Stimulated activated CD4-positive, alpha-beta T cell treated with anti-CD3 and anti-CD28 coated beads, Interleukin-1b, Interleukin-23, amount 100 ng/mL, for 1 hour (primary cell): ENCODE data around the gene OSCP1.
"Not testable (repeated sequence)": the region's sequence is repeated elsewhere in the genome, so short reads cannot be mapped to it uniquely, and the experiment has no call there.

ENCODE experiments used
- DNase-seq, 2 donors: peaks; one replicate each; pipeline ENCODE4 v3.0.0-alpha.2; 2020; ENCODE audit warnings: low read depth in 2 of 2

Gene OSCP1

DNA sequence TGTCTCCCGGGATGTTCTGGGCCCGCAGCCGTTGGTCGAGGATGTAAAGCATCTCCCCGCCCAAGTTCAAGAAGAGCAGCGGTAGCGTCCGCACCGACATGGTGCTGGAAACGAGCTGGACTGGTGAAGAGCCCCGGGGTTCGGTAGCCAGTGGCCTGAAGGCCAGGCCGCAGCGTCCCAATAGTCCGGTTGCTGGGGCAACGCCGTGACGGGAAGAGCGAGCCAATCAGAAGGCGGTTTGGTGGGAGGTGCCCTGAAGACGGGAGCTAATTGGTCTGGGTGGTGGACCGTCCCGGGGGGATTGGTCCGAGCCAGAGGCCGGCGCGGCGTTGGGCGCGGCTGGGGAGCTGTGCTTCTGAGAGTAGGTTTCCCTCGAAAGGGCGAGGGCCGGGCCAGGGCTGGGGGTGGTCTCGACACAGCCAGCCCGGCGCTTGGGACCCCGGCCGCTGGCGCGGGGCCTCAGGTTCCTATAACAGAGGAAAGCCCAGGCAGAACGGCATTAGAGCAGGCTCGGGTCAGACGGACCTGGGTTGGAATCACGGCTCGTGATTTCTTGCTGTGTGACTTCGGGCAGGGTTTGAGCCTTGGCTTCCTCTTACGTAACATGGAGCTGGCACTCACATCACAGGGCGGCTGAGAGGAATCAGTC lies at the start of gene OSCP1:
OSCP1 (minus strand) TSS at position 182 of the 649 bp plus-strand sequence; CDS start at position 100, 82 bp downstream.
- peak; percentile 62 to 74 for DNase-seq

GRCh38 chr1:36497207-36497606 lies 47.0 kb upstream of the OSCP1 start:
- no peak for DNase-seq

DNA sequence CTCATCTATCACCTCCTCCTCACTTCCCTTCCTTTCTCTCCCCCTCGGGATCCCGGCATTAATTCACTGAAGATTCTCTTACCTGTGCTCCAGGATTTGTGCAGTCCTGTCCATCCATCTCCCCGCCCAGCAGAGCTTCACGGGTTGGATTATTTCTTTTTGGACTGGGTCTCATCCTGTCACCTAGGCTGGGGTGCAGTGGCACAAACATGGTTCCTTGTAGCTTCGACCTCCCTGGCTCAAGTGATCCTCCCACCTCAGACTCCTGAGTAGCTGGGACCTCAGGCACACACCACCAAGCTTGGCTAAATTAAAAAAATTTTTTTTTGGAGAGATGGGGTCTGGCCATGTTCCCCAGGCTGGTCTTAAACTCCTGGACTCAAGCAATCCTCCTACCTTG lies 44.7 kb upstream of the OSCP1 start:
- DNase-seq = no peak

GRCh38 chr1:36493524-36493923 lies 43.3 kb upstream of the OSCP1 start:
- DNase-seq = no peak

DNA sequence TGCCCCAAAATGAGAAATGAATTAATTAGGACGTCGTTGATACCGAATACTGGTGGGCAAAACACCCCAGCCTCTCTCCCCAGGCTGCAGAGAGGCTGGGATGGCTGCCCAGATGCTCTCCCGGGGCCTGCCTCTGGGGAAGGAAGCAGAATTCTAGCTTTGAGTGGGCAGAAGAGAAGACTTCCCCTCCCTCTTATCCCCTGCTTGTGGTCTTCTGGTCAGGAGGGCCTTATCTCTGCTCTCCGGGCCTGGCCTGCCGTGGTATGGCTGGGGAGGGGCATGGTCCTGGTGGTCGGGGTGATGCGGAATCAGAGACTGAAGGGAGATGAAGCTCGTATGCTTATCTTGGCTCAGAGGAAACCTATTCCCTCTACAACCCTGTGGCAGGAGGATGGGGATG lies 42.2 kb upstream of the OSCP1 start:
- no peak for DNase-seq

GRCh38 chr1:36489258-36490051 lies 39.2 kb upstream of the OSCP1 start:
- DNase-seq = not testable (repeated sequence)

GRCh38 chr1:36487906-36488305 lies 37.7 kb upstream of the OSCP1 start:
- DNase-seq = no peak

DNA sequence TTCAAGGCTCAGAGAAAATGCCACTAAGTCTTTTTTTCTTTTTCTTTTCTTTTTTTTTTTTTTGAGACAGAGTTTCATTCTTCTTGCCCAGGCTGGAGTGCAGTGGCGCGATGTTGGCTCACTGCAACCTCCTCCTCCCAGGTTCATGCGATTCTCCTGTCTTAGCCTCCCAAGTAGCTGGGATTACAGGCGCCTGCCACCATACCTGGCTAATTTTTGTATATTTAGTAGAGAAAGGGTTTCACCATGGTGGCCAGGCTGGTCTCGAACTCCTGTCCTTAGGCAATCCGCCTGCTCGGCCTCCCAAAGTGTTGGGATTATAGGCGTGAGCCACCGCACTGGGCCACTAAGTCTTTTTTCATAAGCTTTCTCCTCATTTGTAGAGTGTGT lies 37.1 kb upstream of the OSCP1 start:
- DNase-seq = not testable (repeated sequence)

DNA sequence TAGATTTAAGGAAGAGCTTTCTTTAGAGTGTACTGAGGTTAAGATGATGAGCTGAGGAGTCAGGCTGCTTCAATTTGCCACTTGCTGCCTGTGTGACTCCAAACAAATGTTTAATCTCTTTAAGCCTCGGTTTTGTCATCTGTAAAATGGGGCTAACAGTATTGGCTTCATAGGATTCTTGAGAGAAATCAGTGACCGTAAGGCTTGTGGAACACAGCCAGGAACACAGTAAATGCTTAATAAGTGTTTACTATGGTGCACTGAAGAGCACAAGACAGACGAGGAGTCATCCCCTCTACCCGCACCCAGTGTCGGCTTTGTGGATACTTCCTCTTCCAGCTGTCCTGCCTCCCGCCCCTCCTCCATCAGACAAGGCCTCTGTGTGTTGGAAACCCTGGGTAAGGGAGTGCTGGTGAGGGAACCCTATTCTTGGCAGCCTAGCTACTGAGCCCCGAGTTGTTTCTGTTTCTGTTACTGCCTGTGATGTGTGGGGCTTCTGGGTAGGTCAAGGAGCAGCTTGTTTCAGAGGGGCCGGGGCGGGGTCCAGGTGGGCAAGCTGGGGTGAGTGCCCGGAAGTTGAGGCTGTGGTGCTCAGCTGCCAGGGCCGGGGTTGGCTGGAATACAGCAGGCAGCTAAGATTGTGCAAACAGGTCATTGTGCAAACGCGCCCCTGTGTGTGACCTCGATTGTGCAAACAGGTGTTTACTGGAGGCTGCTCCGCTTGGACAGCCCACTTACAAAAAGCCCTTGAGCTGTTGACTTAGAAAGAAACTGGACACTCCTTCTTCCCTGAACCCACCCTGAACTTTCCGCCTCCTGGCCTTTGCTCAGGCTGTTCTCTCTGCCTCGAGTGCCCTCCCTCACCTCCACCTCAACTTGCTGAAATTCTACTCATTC lies 36.4 kb upstream of the OSCP1 start:
- DNase-seq = no peak

- DNase-seq = no peak
These were observed 35.8 kb upstream of the OSCP1 start for GRCh38 chr1:36486093-36486438.

DNA sequence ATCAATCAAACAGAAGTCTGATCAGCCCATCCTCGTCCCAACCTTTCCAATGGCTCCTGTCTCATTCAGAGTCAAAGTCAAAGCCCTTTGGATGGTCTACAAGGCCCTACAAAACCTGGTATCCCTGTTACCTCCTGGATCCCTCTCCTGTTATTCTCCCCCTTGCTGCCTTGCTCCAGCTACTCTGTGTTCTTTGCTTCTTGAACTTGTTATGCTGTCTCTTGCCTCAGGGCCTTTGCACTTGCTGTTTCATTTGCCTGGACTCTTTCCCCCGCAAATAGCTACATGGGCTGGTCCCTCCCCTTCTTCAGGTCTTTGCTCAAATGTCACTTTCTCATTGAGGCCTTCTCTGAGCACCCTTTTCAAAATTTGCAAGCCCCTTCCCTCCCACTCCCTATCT lies 33.8 kb upstream of the OSCP1 start:
- DNase-seq = no peak

GRCh38 chr1:36482724-36483388 lies 32.6 kb upstream of the OSCP1 start, which contains the start of gene CSF3R:
CSF3R (minus strand) TSS chr1:36482913; CDS start chr1:36479496, 3,417 bp downstream.
- no peak for DNase-seq

DNA sequence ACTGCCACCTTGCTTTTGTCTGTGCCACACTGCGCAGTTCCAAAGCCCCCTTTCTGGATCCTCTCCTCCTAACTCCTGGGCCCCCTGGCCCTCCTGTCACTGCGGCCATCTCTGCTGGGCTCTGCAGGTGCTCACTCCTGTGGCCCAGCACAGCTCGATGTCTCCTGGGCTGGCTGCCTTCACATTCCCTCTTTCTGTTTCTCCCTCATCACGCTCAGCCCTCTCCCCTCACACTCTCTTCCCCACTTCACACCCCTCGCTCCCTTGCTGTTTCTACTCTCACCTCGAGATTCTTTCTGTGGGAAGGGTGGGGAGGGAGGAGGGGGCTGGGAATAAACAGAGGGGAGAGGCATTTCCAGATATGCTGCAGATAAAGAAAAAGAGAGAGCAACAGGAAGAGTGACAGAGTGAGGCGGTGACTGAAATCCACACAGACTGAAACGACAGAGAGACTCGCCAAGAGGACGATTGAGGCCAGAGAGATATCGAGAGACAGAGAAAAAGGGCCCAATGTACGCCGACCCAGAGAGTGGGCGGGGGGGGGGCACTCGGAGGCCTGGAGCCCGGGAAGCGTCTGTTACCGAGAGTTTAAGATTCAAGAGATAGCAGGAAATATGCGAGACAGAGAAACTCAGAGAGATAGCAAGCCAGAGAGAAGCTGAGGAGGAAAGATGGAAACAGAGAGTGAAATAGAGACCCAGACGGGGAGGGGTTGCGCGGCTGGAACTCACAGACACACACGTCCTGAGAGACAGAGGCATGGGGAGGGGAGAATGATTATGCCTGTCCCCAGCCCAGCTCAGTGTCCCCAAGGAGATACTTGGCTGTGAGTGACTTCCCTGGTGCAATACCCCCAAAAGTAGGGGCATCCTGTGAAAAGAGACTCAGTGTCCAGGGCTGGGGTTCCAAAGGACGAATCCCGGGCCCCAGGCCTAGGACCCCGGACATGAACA lies 31.8 kb upstream of the OSCP1 start:
- DNase-seq = no peak

- DNase-seq = no peak
These were observed 30.8 kb upstream of the OSCP1 start for GRCh38 chr1:36481091-36481490.

DNA sequence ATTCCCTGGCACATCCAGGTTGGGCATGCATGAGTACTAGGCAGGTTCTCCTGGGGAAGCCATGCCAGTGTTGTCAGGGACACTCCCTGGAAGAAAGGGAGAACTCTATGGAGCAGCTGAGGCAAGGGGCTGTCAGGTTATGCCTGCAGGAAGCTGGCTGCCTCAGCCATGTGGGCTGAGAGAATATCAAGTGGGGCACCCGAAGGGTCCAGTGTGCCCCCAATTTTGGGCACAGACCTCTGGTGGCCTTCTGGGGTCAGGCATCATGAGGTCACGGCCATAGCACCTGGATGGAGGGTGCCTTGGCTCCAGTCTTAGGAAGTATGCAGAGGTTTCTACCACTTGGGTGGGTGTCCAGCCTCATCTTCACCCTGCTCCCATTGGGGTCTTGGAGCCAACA lies 29.9 kb upstream of the OSCP1 start:
- DNase-seq = no peak

DNA sequence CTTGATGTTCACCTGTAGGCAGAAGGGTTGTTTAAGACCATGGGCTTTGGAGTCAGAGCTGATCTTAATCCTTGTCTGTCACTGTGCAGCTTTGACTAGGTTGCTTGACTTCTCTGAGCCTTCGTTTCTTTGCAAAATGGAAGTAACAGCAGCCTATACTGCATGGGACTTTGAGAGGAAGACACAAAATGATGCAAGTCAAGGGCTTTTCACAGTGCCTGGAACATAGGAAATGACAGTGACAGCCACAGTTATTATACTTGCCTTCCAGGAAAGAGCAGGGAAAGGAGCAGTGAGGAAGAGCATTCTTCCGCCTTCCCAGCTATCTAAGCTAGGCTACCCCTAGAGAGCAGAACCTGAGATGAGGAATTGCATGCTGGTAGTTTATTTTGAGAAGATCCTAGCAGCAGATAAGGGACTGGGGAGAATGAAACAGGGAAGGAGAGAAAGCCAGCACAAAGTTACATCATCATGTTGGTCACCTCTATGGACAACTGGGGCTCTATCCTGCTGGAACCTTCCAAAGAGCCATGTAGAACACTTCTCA lies 29.3 kb upstream of the OSCP1 start:
- no peak for DNase-seq

- not testable (repeated sequence) for DNase-seq
These were observed 27.4 kb upstream of the OSCP1 start for GRCh38 chr1:36477615-36478014.

GRCh38 chr1:36476945-36477344 lies 26.7 kb upstream of the OSCP1 start:
- DNase-seq = no peak

DNA sequence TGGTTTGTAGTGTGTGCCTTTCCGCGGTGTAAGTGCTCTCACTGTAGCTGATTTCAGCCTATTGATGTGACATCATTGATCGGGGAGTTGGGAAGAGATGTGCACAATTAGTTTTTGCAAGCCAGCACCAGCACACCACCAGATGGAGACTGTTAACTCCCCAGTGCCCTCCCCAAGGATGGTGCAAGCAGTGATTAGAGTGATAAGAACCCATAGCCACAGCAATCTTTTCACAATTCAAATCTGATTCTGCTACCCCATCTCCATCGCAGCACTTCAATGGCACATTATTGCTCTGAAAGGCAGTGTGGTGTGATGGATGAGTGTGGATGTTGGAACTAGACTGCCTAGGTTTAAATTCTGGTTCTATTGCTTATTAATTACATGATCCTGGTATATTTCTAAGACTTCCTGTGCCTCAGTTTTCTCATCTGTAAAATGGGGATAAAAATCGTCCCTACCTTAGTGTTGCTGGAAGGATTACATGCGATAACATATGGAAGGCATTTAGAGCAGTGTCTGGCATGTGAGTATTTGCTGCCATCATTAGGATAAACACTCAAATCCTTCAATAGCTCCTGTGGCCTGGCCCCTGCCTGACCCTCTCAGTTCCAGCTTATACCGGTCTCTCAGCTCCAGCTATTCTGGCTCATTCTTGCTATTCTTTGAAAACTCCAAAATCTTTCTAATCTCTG lies 25.8 kb upstream of the OSCP1 start:
- no peak for DNase-seq

DNA sequence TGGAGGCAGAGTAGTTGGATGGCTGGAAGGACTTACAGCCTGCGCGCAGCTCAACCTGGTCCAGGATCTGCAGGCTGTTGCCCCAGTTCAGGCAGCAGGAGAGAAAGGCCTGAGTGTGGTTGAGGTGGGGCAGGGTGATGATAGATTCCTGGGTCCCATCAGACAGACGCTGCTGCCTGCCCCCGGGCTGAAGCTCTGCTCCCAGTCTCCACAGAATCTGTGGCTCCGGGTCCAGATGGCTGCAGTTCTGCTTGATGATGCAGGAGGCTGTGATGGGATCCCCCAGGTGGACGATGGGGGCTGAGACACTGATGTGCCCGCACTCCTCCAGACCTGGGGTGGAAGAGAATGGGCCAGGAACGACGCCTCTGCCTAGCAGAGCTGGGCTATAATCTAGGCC lies 25.1 kb upstream of the OSCP1 start:
- DNase-seq = no peak
